ENCODE data around the gene DOK1.

DOK1 gene

GRCh38 chr2:74599676-74600075, 45.2 kb downstream of the DOK1 start:
- DNase-seq (ENCODE audit: low read depth in 2 of 2): no peak

- no peak for DNase-seq (ENCODE audit: low read depth in 2 of 2)
Observed at GRCh38 chr2:74602586-74603281, 48.2 kb downstream of the DOK1 start.

GRCh38 chr2:74603282-74604000, 48.9 kb downstream of the DOK1 start:
- no peak for DNase-seq (ENCODE audit: low read depth in 2 of 2)

DNA sequence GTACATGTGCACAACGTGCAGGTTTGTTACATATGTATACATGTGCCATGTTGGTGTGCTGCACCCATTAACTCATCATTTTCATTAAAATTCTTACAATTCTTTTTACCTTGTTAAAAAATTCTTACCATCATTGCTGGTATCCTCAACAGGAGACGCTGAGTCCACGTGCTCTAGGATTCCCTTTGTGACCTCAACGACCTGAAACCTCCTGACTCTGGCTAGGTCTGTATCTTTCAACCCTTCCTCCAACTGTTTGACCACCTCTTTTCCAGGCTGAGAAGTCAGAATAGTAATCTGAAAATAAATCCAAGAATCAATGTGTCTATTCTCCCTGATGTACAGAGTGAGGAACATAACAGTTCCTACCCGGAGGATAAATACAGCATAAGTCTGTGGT, 52.4 kb downstream of the DOK1 start:
- no peak for DNase-seq (ENCODE audit: low read depth in 2 of 2)

Measured in stimulated activated CD8-positive, alpha-beta memory T cell treated with anti-CD3 and anti-CD28 coated beads, Interleukin-7, amount 100 ng/mL, for 4 hours (primary cell).